Fibroblast of pulmonary artery (primary cell): ENCODE results near the gene RASGRP1.

ENCODE experiments used
- DNase-seq: peaks from one replicate; pipeline ENCODE4 v3.0.0-alpha.2; 2010; ENCODE audit warnings: low read depth
- H3K4me3 ChIP-seq: replicated peaks from 2 replicates; pipeline ENCODE4 v1.5.1; 2011; ENCODE audit warnings: low read depth, mild to moderate bottlenecking, control low read depth, low read length, moderate library complexity
- CTCF ChIP-seq: IDR thresholded peaks from 2 replicates; pipeline ENCODE4 v1.5.1; 2011; ENCODE audit warnings: mild to moderate bottlenecking, control low read depth, low read length, inconsistent platforms; ENCODE audit errors: missing control alignments

The RASGRP1 gene

GRCh38 chr15:38486936-38487335 lies 77.7 kb downstream of the RASGRP1 start:
- DNase-seq = no peak
- no peak overlapping the region for H3K4me3 ChIP-seq
- no peak for TF ChIP-seq CTCF

- no peak for DNase-seq
- no peak overlapping the region for H3K4me3 ChIP-seq
- no peak for TF ChIP-seq CTCF
These were observed 82.0 kb downstream of the RASGRP1 start for GRCh38 chr15:38482572-38482971.

GRCh38 chr15:38481761-38482160 lies 82.9 kb downstream of the RASGRP1 start:
- no peak for TF ChIP-seq CTCF
- H3K4me3 ChIP-seq = no peak overlapping the region
- DNase-seq = no peak

GRCh38 chr15:38481113-38481512 lies 83.5 kb downstream of the RASGRP1 start:
- DNase-seq = no peak
- TF ChIP-seq CTCF = no peak
- H3K4me3 ChIP-seq = no peak overlapping the region

- no peak for TF ChIP-seq CTCF
- no peak for DNase-seq
- no peak overlapping the region for H3K4me3 ChIP-seq
These were observed 84.9 kb downstream of the RASGRP1 start for GRCh38 chr15:38479756-38480155.

- TF ChIP-seq CTCF = no peak
- H3K4me3 ChIP-seq = no peak overlapping the region
- no peak for DNase-seq
These were observed 85.3 kb downstream of the RASGRP1 start for GRCh38 chr15:38479266-38479665.

GRCh38 chr15:38477637-38478036 lies 87.0 kb downstream of the RASGRP1 start:
- H3K4me3 ChIP-seq = no peak overlapping the region
- TF ChIP-seq CTCF = no peak
- DNase-seq = no peak
